ENCODE results near the gene TNFRSF18.

Gene TNFRSF18

DNA sequence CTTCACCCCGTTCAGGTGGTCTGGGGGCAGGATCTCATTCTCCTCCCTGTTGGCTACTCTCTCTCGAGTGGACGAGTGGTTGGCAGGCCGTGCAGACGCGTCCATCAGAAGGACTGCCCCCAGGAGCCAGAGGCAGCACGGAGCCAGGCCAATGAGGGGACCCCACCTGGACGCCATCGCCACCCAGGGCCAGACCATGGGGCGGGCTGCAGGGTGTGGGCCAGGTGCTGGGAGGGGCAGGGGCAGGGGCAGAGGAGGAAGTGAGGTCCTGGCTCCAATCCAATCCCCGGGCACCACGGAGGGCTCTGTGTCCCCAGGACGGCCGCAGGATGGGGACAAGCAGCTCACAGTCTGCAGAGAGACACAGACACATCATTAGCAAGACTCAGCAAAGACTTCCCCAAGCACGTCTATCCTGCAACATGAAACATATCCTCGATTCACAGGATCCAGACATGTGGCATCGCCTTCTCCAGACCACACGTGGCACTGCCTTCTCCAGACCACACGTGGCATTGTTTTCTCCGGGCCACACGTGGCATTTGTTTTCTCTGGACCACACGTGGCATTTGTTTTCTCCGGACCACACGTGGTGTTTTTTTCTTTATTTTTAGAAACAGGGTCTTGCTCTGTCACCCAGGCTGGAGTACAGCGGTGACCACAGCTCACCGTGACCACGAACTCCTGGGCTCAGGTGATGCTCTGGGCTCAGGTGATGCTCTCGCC is 22.4 kb upstream of the TNFRSF18 start:
- FAIRE-seq, result no peak

DNA sequence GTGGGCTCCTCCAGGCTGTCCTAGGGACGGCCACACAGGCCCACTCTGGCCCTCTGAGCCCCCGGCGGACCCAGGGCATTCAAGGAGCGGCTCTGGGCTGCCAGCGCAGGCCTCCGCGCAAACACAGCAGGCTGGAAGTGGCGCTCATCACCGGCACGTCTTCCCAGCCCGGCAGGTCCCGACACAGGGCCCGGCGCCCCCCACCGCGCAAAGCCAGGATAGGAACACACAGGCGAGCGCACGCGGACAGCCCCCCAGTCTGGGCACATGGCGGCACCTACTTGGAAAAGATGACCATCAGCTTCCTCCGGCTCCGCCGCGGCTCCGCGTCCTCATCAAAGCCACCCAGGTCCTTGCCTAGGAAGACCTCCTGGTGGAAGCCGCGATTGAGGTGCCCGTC is 21.8 kb upstream of the TNFRSF18 start:
- no peak for DNase-seq (ENCODE audit: insufficient read length, low spot score)
- TF ChIP-seq POLR2AphosphoS5 (IDR thresholded peaks at IDR 0.05; ENCODE audit: low read depth, low read length), result no peak
- TF ChIP-seq POU2F2 (IDR thresholded peaks at IDR 0.05; ENCODE audit: low read depth, low read length), result no peak
- no peak for FAIRE-seq

More for the DNA sequence above, 22.4 kb upstream of the TNFRSF18 start:
- DNase-seq (ENCODE audit: insufficient read length, low spot score), result no peak
- no peak for TF ChIP-seq POU2F2 (IDR thresholded peaks at IDR 0.05; ENCODE audit: low read depth, low read length)
- TF ChIP-seq TAF1 (IDR thresholded peaks at IDR 0.05; ENCODE audit: low read depth, low read length), result no peak

DNA sequence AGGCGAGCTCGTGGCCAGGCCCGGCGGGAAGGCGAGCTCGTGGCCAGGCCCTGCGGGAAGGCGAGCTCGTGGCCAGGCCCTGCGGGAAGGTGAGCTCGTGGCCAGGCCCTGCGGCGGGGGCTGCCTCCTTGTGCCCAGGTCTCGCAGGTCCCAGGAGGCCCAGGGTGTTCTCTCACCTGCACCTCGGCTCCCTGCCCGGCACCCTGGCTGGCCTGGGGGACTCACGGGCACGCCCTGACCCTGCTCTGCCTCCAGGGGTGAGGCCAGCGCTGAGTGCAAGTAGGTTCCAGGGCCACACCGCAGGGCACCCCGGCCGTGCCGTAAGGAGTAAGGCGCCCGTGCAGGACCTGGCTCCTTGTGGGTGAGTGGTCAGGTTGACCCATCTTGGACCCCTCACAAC is 21.0 kb upstream of the TNFRSF18 start:
- no peak for FAIRE-seq
- DNase-seq (ENCODE audit: insufficient read length, low spot score), result no peak
- no peak for TF ChIP-seq SPI1 (IDR thresholded peaks at IDR 0.05; ENCODE audit: low read depth, low read length)

DNA sequence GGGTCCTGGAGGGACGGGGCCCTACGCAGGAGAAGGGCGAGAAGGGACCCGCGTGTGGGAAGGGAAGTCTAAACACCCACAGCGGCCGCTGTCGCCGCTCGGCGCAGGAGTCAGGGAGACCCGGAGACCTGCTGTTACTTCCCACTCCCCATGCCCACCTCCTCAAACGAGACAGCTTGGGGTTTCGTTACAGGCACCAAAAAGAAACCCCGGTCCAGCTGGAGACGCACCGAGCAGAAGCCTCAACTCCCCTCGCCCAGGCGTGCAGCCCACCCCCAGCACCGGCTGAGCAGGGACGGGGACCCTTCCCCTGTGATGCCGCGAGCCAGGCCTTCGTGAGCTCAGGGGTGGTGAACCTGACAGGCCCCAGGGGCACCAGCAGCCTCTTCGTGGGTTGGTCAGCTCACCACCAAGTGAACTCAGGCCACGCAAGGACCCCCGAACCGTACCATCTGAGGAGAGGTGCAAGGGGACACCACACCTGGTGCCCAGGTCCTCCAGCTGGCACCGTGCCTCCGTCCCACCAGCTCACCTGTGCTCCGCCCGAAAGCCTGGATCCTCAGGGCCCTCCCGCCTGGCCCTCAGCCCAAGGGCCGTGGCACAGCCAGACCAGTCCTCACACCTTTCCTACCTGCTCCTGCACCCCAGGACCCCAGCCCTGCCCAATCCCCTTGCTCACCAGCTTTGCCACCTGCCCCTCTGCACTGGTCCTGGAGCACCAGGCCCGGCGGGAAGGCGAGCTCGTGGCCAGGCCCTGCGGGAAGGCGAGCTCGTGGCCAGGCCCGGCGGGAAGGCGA is 20.4 kb upstream of the TNFRSF18 start:
- DNase-seq (ENCODE audit: insufficient read length, low spot score) (no peak), FAIRE-seq (no peak)
- TF ChIP-seq POLR2A (IDR thresholded peaks at IDR 0.05; ENCODE audit: low read depth, low read length) (no peak), TAF1 (IDR thresholded peaks at IDR 0.05; ENCODE audit: low read depth, low read length) (no peak), SPI1 (IDR thresholded peaks at IDR 0.05; ENCODE audit: low read depth, low read length) (no peak), POLR2AphosphoS5 (IDR thresholded peaks at IDR 0.05; ENCODE audit: low read depth, low read length) (no peak), POU2F2 (IDR thresholded peaks at IDR 0.05; ENCODE audit: low read depth, low read length) (no peak), PAX5 (IDR thresholded peaks at IDR 0.05; ENCODE audit: insufficient read depth, low read length, severe bottlenecking) (no peak)

DNA sequence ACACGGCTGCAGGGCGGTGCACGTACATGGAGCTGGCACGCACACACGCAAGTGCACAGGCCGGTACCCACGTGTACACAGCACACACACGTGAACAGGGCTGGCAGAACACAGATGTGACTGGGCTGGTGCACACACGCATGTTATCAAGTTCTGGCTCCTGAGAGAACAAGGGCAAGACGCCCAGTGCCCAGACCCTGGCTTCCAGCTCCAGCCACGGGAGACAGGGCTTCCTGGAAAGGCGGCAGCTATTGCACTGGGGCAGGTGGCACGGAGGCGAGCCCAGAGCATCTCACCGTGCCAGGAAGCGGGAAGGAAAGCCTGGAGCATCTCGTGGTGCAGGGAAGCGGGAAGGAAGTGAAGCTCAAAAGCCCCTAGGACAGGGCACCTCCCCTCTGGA is 19.5 kb upstream of the TNFRSF18 start:
- DNase-seq (ENCODE audit: insufficient read length, low spot score) (no peak), FAIRE-seq (no peak)
- no peak for TF ChIP-seq PAX5 (IDR thresholded peaks at IDR 0.05; ENCODE audit: insufficient read depth, low read length, severe bottlenecking)
- no peak for TF ChIP-seq POLR2AphosphoS5 (IDR thresholded peaks at IDR 0.05; ENCODE audit: low read depth, low read length)
- TF ChIP-seq SPI1 (IDR thresholded peaks at IDR 0.05; ENCODE audit: low read depth, low read length), result no peak
- no peak for TF ChIP-seq POU2F2 (IDR thresholded peaks at IDR 0.05; ENCODE audit: low read depth, low read length)
- TF ChIP-seq TAF1 (IDR thresholded peaks at IDR 0.05; ENCODE audit: low read depth, low read length), result no peak
- no peak for TF ChIP-seq POLR2A (IDR thresholded peaks at IDR 0.05; ENCODE audit: low read depth, low read length)

DNA sequence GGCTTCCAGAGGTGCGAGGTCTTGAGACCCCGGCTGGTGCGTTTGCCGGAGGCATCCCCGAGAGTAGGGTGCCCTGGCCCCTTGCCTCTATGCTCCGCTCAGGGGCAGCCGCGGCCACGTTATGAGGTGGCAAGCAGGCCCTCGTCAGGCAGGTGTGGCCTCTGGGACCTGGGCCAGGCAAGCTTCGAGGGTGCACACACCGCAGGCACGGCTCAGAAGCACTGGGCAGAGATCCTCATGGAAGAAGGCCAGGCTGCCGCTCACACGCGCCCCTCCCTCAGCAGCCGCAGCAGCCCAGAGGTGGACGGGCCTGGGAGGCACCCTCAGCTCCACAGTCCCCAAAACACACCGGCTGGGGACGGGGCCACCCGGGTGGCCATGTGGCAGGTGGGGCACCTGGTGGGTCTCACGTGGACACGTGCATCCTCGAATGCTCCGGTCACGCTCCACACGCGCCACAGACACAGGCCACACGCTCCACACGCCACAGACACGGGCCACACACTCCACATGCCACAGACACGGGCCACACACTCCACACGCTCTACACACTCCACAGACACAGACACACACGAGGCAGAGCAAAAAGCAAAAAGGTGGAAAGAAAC is 18.9 kb upstream of the TNFRSF18 start:
- no peak for DNase-seq (ENCODE audit: insufficient read length, low spot score)
- FAIRE-seq, result no peak
- no peak for TF ChIP-seq PAX5 (IDR thresholded peaks at IDR 0.05; ENCODE audit: insufficient read depth, low read length, severe bottlenecking)

DNA sequence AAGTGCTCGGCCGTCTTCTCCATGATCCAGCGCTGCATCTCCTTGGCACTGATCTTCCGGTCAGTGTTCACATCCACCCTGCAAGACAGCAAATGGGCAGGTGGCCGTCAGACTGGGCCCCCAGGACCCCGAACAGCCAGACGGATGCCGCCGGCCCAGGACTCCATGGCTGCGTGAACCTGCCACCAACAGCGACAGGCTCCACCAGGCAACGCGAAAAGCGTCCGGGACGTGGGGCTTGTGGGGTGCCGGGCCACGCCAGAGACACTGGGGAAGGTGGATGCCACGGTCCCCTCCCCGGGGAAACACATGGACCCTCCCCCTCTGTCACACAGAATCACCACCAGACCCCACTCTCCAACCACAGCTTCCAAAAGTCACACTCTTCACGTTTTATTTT is 17.5 kb upstream of the TNFRSF18 start:
- DNase-seq (ENCODE audit: insufficient read length, low spot score), result no peak
- FAIRE-seq, result no peak
- TF ChIP-seq POU2F2 (IDR thresholded peaks at IDR 0.05; ENCODE audit: low read depth, low read length) (no peak), TAF1 (IDR thresholded peaks at IDR 0.05; ENCODE audit: low read depth, low read length) (no peak), POLR2A (IDR thresholded peaks at IDR 0.05; ENCODE audit: low read depth, low read length) (no peak), POLR2AphosphoS5 (IDR thresholded peaks at IDR 0.05; ENCODE audit: low read depth, low read length) (no peak), SPI1 (IDR thresholded peaks at IDR 0.05; ENCODE audit: low read depth, low read length) (no peak), PAX5 (IDR thresholded peaks at IDR 0.05; ENCODE audit: insufficient read depth, low read length, severe bottlenecking) (no peak)

DNA sequence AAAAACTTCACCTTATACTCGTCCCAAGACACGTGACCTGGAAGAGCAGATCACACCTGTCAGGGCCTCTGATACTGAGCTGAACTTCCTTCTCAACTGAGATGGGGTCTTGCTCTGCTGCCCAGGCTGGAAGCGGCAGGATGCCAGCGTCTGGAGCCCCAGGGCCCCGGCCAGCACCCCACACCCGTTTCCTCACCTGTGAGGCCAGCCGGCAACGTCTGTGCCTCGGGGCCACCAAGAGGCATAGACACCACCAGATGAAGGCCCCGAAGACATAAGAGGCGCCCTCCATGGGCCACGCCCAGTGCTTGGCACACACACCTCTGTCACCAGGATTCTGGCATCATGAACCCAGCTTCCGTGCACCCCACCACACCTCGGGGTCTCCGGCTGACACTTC is 16.9 kb upstream of the TNFRSF18 start:
- DNase-seq (ENCODE audit: insufficient read length, low spot score), result no peak
- FAIRE-seq, result no peak
- no peak for TF ChIP-seq PAX5 (IDR thresholded peaks at IDR 0.05; ENCODE audit: insufficient read depth, low read length, severe bottlenecking)
- TF ChIP-seq POU2F2 (IDR thresholded peaks at IDR 0.05; ENCODE audit: low read depth, low read length), result no peak
- no peak for TF ChIP-seq SPI1 (IDR thresholded peaks at IDR 0.05; ENCODE audit: low read depth, low read length)

DNA sequence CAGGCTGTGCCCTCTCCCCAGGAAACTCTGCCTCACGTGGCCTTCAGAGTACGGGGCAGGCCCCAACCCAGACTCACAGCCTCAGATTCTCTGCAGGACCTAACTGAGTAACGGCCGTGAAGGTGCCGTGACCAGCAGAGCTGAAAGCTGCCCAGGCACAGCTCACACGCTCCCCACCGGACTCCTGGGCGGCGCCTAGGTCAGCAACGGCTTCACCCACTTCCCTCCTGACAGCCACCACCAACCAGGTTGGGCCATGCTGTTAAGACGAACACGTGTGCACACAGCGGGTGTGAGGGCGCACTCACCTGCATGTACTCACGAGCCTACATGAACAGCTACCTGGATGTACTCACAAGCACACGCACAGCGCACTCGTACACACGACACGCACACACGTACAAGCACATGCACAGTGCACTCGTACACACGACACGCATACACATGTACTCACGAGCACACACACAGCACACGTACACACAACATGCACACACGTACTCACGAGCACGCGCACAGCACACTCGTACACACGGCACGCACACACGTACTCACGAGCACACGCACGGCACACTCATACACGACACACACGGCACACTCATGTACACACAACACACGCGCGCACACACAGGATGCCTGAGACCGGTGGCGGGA is 16.3 kb upstream of the TNFRSF18 start:
- no peak for DNase-seq (ENCODE audit: insufficient read length, low spot score)
- TF ChIP-seq POLR2AphosphoS5 (IDR thresholded peaks at IDR 0.05; ENCODE audit: low read depth, low read length), result no peak
- TF ChIP-seq POU2F2 (IDR thresholded peaks at IDR 0.05; ENCODE audit: low read depth, low read length), result 0 out of 2 replicates have a peak, but pooled peaks have one; percentile 29
- FAIRE-seq, result peak; percentile 74

DNA sequence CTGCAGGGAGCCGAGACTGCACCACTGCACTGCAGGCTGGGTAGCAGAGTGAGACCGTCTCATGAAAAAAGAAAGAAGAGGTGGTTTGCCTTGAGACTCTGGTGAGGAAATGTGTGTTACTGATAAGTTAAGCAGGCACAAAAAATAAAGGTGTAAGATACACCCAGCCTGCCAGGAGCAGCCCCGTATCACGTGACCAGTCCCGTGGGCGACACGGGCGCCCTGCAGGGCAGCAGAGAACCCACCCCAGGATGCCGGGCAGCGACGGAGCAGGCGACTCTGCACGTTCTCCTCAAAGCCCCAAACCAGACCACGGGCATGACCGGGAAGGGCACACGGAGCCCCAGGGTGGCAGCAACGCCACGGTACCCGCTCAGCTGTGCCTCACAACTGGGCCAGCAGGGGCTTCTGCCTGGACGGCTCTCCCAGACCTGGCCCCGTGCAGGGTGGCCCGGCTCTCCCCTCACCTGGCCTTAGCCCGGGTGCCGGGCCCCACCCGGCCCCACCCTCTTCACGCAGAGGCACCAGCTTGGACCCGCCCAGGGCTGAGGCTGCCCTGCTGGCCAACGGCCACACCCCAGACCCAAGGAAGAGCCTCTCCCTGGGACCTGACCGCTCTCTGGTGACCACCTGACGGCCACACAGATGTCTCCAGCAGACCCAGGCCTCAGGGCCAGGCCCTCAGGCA is 15.6 kb upstream of the TNFRSF18 start:
- FAIRE-seq (no peak), DNase-seq (ENCODE audit: insufficient read length, low spot score) (no peak)
- TF ChIP-seq POLR2AphosphoS5 (IDR thresholded peaks at IDR 0.05; ENCODE audit: low read depth, low read length) (0 out of 2 replicates have a peak, but pooled peaks have one; percentile 4), POU2F2 (IDR thresholded peaks at IDR 0.05; ENCODE audit: low read depth, low read length) (no peak)

Measured in GM12891 (cell line).